HG02870 (cell line): ENCODE measurements around the gene MSL2.
"Not testable (repeated sequence)": the region's sequence is repeated elsewhere in the genome, so short reads cannot be mapped to it uniquely, and the experiment has no call there.

Experiments
- ATAC-seq: cut with Tn5 transposase; IDR thresholded peaks from one replicate; pipeline ENCODE4 v1.9.1; 2021; ENCODE audit warnings: mild to moderate bottlenecking, moderate library complexity; ENCODE audit not compliant: unreplicated experiment

MSL2 gene

DNA sequence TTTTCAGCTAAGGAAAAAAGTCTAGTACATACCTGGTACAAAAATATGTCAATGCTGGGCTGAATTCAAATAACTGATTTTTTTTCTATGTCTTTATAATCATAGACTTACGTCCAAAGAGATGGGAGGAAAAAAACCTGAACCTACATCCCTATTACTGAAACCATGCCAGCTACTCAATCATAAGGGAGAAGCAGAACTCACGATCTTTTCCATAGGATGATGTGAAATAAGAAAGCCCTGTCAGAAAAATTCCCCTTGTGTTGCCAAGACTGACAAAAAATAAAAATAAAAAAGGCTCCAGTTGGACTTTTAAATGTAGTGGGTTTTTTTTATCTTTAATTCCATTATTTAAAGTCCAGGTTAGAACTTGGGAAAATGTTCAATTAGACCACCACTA is 3.3 kb downstream of the MSL2 start:
- ATAC-seq = no peak

DNA sequence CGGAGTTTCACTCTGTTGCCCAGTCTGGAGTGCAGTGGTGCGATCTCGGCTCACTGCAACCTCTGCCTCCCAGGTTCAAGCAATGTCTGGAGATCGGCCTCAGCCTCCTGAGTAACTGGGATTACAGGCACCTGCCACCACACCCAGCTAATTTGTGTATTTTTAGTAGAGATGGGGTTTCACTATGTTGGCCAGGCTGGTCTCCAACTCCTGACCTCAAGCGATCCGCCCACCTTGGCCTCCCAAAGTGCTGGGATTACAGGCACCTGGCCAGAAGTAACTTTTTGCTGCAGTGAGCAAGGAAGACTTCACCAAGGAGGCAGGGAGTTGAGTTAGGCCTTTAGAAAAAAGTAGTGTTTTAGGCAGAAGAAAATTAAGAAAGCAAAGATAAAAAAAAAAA is 3.9 kb downstream of the MSL2 start:
- ATAC-seq = not testable (repeated sequence)

GRCh38 chr3:136189859-136190617 is 6.1 kb downstream of the MSL2 start:
- ATAC-seq = no peak

GRCh38 chr3:136189043-136189442 is 7.1 kb downstream of the MSL2 start:
- no peak for ATAC-seq

GRCh38 chr3:136187868-136188267 is 8.3 kb downstream of the MSL2 start:
- no peak for ATAC-seq

- no peak for ATAC-seq
Observed at GRCh38 chr3:136186846-136187245, 9.3 kb downstream of the MSL2 start.

DNA sequence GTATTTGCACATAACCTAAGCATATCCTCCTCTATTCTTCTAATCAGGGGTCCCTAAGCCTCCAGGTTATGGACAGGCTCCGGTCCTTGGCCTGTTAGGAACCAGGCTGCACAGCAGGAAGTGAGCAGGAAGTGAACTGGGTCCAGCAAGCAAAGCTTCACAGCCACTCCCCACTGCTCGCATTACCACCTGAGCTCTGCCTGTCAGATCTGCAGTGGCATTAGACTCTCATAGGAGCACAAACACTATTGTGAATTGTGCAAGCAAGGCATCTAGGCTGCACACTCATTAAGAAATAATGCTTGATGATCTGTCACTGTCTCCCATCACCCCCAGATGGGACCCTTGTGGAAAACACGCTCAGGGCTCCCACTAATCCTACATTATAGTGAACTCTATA is 9.8 kb downstream of the MSL2 start:
- ATAC-seq = no peak

GRCh38 chr3:136184703-136185102 is 11.4 kb downstream of the MSL2 start:
- ATAC-seq = no peak

DNA sequence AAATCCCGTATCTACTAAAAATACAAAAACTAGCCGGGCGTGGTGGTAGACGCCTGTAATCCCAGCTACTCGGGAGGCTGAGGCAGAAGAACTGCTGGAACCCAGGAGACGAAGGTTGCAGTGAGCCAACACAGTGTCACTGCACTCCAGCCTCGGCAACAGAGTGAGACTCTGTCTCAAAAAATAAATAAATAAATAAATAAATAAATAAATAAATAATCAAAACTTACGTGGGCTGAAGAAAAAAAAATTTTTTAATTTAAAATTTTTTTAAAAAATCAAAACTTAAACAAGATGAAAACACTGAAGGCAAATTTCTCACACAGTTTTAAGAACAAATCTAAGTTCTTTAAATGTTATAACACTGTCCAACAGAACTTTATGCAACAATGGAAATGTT is 14.4 kb downstream of the MSL2 start:
- no peak for ATAC-seq

DNA sequence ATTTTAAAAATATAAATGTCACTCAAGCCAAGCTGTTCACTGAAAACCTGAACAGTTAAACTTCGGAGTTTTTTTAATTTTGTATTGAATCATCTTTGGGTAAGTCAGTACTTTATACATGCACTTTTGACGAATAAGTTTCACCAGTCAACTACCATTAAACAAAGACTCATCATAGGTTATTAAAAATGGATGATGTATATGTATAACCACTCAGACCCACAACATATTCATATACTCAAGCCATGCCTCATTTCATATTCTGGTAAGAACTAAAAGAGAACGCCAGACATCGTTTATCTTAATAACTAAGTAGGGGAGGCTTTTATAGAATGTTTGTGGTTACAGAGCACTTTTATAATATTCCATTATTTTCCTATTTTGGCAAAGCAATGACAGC is 18.3 kb downstream of the MSL2 start:
- no peak for ATAC-seq

GRCh38 chr3:136173939-136174490 is 22.1 kb downstream of the MSL2 start:
- no peak for ATAC-seq

GRCh38 chr3:136171097-136171542 is 25.0 kb downstream of the MSL2 start:
- ATAC-seq = no peak

DNA sequence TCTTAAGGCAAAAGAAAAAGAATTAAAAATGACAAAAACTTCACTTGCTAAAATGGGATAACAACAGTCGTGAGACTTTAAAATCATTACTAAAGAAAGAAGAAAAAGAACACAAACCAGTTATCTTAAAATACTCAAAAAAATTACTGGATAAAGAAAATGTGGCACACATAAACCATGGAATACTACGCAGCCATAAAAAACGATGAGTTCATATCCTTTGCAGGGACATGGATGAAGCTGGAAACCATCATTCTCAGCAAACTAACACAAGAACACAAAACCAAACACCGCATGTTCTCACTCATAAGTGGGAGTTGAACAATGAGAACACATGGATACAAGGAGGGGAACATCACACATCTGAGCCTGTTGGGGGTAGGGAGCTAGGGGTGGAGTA is 27.9 kb downstream of the MSL2 start:
- not testable (repeated sequence) for ATAC-seq

- no peak for ATAC-seq
Observed at GRCh38 chr3:136166507-136166906, 29.6 kb downstream of the MSL2 start.

DNA sequence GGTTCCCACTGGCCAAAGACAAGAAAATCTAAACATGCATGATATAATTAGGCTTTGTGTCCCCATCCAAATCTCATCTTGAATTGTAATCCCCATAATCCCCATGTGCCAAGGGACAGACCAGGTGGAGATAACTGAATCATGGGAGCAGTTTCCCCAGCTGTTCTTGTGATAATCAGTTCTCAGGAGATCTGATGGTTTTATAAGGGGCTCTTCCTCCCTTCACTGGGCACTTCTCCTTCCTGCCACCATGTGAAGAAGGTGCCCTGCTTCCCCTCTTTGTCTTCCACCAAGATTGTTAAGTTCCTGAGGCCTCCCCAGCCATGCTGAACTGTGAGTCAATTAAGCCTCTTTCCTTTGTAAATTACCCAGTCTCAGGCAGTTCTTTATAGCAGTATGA is 32.5 kb downstream of the MSL2 start:
- ATAC-seq = not testable (repeated sequence)

DNA sequence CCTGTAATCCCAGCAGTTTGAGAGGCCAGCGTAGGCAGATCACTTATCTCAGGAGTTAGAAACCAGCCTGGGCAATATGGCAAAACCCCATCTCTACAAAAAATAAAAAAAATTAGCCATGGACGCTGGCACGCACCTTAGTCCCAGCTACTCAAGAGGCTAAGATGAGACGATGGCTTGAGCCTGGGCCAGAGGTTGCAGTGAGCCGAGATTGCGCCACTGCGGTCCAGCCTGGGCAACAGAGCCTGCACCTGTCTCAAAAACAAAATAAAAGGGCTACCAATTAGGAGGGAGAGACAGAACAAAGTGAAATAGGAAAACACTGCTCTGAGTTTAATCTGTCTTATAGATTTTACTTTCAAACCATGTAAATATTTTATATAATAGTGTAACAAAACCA is 33.8 kb downstream of the MSL2 start:
- ATAC-seq = no peak

- ATAC-seq = no peak
Observed at GRCh38 chr3:136161516-136161915, 34.6 kb downstream of the MSL2 start.

DNA sequence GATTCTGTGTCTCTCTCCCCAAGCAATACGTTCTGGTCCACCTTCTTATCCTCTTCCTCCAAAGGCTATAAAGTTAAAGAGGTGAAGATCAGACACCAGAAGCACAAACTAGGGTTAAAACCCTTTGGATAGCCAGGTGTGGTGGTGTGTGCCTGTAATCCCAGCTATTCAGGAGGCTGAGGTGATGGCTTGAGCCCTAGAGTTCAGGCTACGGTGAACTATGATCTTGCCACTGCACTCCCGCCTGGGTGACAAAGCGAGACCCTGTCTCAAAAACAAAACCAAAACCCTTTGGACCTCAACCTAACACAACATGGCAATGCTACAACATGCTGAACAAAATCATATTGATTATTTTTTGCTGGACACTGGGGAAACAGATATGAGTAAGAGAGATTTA is 43.2 kb downstream of the MSL2 start:
- no peak for ATAC-seq

DNA sequence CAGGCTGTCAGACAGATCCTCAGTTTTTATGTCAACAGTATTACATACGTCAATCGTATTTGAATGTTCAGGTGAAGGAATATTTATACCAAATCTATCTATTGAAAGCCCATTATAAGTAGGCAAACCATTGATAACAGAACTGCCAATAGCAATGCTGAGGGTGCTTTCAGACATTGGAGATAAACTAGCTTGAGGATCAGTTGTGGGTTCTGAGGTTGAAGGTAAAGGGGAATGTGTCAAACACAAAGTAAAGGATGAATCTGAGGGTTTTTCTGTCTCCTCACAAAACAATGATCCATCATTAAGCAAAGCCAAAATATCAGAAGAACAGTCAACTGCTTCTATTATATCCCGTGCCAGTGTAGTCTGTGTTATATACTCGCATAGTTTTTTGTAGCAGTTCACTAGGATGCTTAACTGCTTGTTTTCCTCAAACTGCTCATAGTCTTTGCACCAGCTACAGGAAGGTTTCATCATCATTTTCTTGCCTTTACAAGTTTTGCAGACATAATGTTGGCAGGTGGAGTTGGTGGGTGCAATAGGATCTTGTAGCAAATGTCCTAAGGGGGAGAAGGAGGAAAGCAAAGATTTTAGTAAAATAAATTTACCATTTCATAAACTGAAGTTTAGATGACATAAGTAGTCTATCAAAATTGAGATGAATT is 43.8 kb downstream of the MSL2 start:
- ATAC-seq = no peak

GRCh38 chr3:136151219-136151618 is 44.9 kb downstream of the MSL2 start:
- ATAC-seq = no peak

DNA sequence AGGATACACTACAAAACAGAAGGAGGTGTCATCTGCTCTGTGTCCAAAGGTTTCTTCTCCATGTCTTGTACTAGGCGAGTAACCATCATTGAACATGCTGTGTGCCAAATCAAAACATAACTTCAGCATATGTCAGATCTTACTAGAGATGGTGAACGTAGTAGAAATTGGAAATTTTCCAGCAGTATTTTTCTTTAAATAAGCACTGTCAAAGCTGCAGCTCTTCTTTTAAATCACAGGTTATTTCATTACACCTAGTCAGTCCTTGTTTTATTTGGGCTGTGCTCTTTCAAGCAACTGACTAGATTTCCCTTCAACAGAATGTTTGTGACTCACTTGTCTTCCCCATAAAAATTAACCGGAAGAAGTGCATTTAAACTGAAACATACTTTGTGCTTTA is 46.5 kb downstream of the MSL2 start:
- no peak for ATAC-seq
